HepG2 (cell line): Measurements from ENCODE around the gene ATP1A1. TPM values are rescaled to one million over a fixed set of nuclear protein-coding genes. Genes with fewer than 3 reads are reported as not detected.

Experiments
- CCAR2 ChIP-seq: fragments of 200-400 bp; formaldehyde crosslinking; optimal IDR thresholded peaks from 2 replicates; pipeline ENCODE3; 2018; ENCODE audit warnings: low read depth, mild to moderate bottlenecking, low read length, moderate library complexity
- CEBPB ChIP-seq: IDR thresholded peaks from 2 replicates; pipeline ENCODE4 v1.6.1; 2011; ENCODE audit warnings: low read depth, low read length, improper control_type of control experiment, borderline replicate concordance
- CREB1 ChIP-seq, 2 experiments: fragments of 450-650 bp in 1 of 2; IDR thresholded peaks; 2 replicates each; pipeline ENCODE4 v1.6.1; 2016 to 2017; ENCODE audit warnings: control low read depth in 1 of 2, mild to moderate bottlenecking in 1 of 2, missing compliant biosample characterization in 1 of 2, missing genetic modification characterization in 1 of 2
- ETV5 ChIP-seq: IDR thresholded peaks from 2 replicates; pipeline ENCODE4 v1.6.1; 2018; ENCODE audit warnings: missing biosample characterization, missing genetic modification reagents, inconsistent platforms, borderline replicate concordance
- GPN1 ChIP-seq: sonication (generic); formaldehyde crosslinking; IDR thresholded peaks from 2 replicates; pipeline ENCODE4 v1.5.1; 2020; ENCODE audit warnings: missing genetic modification reagents, borderline replicate concordance
- HNF1A ChIP-seq, 2 experiments: sonication (generic) in 1 of 2; formaldehyde crosslinking in 1 of 2; IDR thresholded peaks; 2 replicates each; pipeline versions ENCODE4 v1.4.0 to v1.6.1; 2016 to 2020; ENCODE audit warnings: borderline replicate concordance in 1 of 2, low read depth in 1 of 2, mild to moderate bottlenecking in 1 of 2, missing genetic modification reagents in 1 of 2
- HNF1B ChIP-seq: sonication (generic); formaldehyde crosslinking; IDR thresholded peaks from 2 replicates; pipeline ENCODE4 v1.5.1; 2020; ENCODE audit warnings: mild to moderate bottlenecking, moderate library complexity, missing genetic modification reagents
- HOMEZ ChIP-seq: IDR thresholded peaks from 2 replicates; pipeline ENCODE4 v1.6.1; 2016; ENCODE audit warnings: low read depth
- NCOA2 ChIP-seq: sonication (generic); formaldehyde crosslinking; IDR thresholded peaks from 2 replicates; pipeline ENCODE4 v1.8.0; 2022; ENCODE audit warnings: inconsistent platforms
- PRMT3 ChIP-seq: sonication (generic); formaldehyde crosslinking; IDR thresholded peaks from 2 replicates; pipeline ENCODE4 v1.8.1; 2022; ENCODE audit warnings: low read depth, mild to moderate bottlenecking, moderate library complexity, missing genetic modification reagents, borderline replicate concordance
- TRIM24 ChIP-seq: sonication (generic); formaldehyde crosslinking; IDR thresholded peaks from 2 replicates; pipeline ENCODE4 v1.8.0; 2022; ENCODE audit warnings: mild to moderate bottlenecking, missing genetic modification reagents
- ZBTB43 ChIP-seq: sonication (generic); formaldehyde crosslinking; conservative IDR thresholded peaks from 2 replicates; pipeline ENCODE4 v1.4.0; 2020; ENCODE audit warnings: missing genetic modification reagents
- ZFP41 ChIP-seq: sonication (generic); formaldehyde crosslinking; IDR thresholded peaks from 2 replicates; pipeline ENCODE4 v1.4.0; 2020; ENCODE audit warnings: mild to moderate bottlenecking, missing genetic modification reagents, borderline replicate concordance
- ZFP62 ChIP-seq: sonication (generic); formaldehyde crosslinking; IDR thresholded peaks from 2 replicates; pipeline ENCODE4 v1.4.0; 2020; ENCODE audit warnings: missing genetic modification reagents
- ZFY ChIP-seq: sonication (generic); formaldehyde crosslinking; IDR thresholded peaks from 2 replicates; pipeline ENCODE4 v1.4.0; 2020; ENCODE audit warnings: missing genetic modification reagents
- ZMYM2 ChIP-seq: sonication (generic); formaldehyde crosslinking; IDR thresholded peaks from 2 replicates; pipeline ENCODE4 v1.8.0; 2022; ENCODE audit warnings: mild to moderate bottlenecking, missing genetic modification reagents
- ZNF251 ChIP-seq: sonication (generic); formaldehyde crosslinking; IDR thresholded peaks from 2 replicates; pipeline ENCODE4 v1.9.0; 2021; ENCODE audit warnings: mild to moderate bottlenecking, missing genetic modification reagents
- ZNF33B ChIP-seq: sonication (generic); formaldehyde crosslinking; IDR thresholded peaks from 2 replicates; pipeline ENCODE4 v1.5.1; 2020; ENCODE audit warnings: mild to moderate bottlenecking, missing genetic modification reagents
- ZNF451 ChIP-seq: sonication (generic); formaldehyde crosslinking; IDR thresholded peaks from 2 replicates; pipeline ENCODE4 v1.5.0; 2020; ENCODE audit warnings: mild to moderate bottlenecking, missing genetic modification reagents
- polyA plus RNA-seq, 8 experiments: library from polyadenylated mRNA; depleted of rRNA in 3 of 8; stranded (reverse) in 7 of 8; unstranded in 1 of 8; fragments of >200 nt; fragmentation: Illumina TruSeq in 4 of 8; extraction: Trizol in 4 of 8; gene quantifications; 2 replicates each; pipeline versions ENCODE4 v1.2.1 to v1.2.3, GENCODE V29; 2011 to 2016; ENCODE audit warnings: low read depth in 4 of 8, missing spikeins in 1 of 8, mixed read lengths in 1 of 8; ENCODE audit not compliant: insufficient read depth in 1 of 8
- total RNA-seq, 5 experiments: library from RNA; depleted of rRNA; stranded (reverse); fragments of >200 nt; fragmentation: Illumina TruSeq; extraction: Trizol; gene quantifications; 2 replicates each; pipeline ENCODE4 v1.2.3, GENCODE V29; 2016; ENCODE audit warnings: low read depth in 1 of 5

ATP1A1 gene
- total and polyA plus RNA-seq, 2 of the 13 experiments (the other 11 are each of a cell fraction or from before 2014, with no cell fraction given), result 280 to 705 TPM

GRCh38 chr1:116418091-116418830 is 45.2 kb downstream of the ATP1A1 start (continued):
- peak; percentile 55; the same call in 1 of the 2 replicates for TF ChIP-seq ZBTB43 (CRISPR knock-in tag)
- TF ChIP-seq HNF1A (IDR thresholded peaks at IDR 0.05; ENCODE audit: low read depth), result no peak
- peak; percentile 67; the same call in 1 of the 2 replicates for TF ChIP-seq HNF1A (CRISPR knock-in tag; IDR thresholded peaks at IDR 0.05; ENCODE audit: borderline replicate concordance)
- TF ChIP-seq CEBPB, result no peak
- no peak for TF ChIP-seq PRMT3
- TF ChIP-seq CREB1 (IDR thresholded peaks at IDR 0.05), result no peak
- TF ChIP-seq CREB1 (CRISPR knock-in tag; IDR thresholded peaks at IDR 0.05), result no peak
- TF ChIP-seq ZFP41 (CRISPR knock-in tag), result 0 out of 2 replicates have a peak, but pooled peaks have one; percentile 46
- no peak for TF ChIP-seq ZNF251 (CRISPR knock-in tag)
- TF ChIP-seq CCAR2, result peak; percentile 50
- peak; percentile 91 for TF ChIP-seq ETV5
- peak; percentile 49; the same call in 1 of the 2 replicates for TF ChIP-seq NCOA2
- peak; percentile 49; the same call in 1 of the 2 replicates for TF ChIP-seq ZNF33B (CRISPR knock-in tag)
- 0 out of 2 replicates have a peak, but pooled peaks have one; percentile 43 for TF ChIP-seq HOMEZ (CRISPR knock-in tag)
- TF ChIP-seq ZFY (CRISPR knock-in tag), result peak; percentile 99
- no peak for TF ChIP-seq GPN1
- TF ChIP-seq ZMYM2, result 0 out of 2 replicates have a peak, but pooled peaks have one; percentile 15
- no peak for TF ChIP-seq TRIM24 (CRISPR knock-in tag)
- TF ChIP-seq HNF1B, result peak; percentile 82
- peak; percentile 31; the same call in 1 of the 2 replicates for TF ChIP-seq ZNF451 (CRISPR knock-in tag)
- TF ChIP-seq ZFP62, result no peak
